Right lobe of liver (tissue), 4 donors: Measurements from ENCODE around the gene SLC24A5.

Experiments
- CTCF ChIP-seq, 4 donors: fragments of 200-600 bp in 3 of 4; fragments of 450-650 bp in 1 of 4; IDR thresholded peaks; one replicate each; pipeline versions ENCODE4 v1.5.1 to v1.8.0; 2016 to 2022; ENCODE audit warnings: antibody characterized with exemption in 4 of 4, mild to moderate bottlenecking in 2 of 4
- POLR2A ChIP-seq: fragments of 450-650 bp; IDR thresholded peaks from one replicate; pipeline ENCODE4 v1.6.1; 2017; ENCODE audit warnings: antibody characterized with exemption, mild to moderate bottlenecking
- donor health status: DM: no; HTN: no; CAD: no.
- donor health status: DM: no; HTN: no; CAD: no.
- donor health status: DM: no; HTN: yes; CAD: no.

GRCh38 chr15:48087844-48088243 lies 32.9 kb upstream of the SLC24A5 start:
- TF ChIP-seq CTCF (IDR thresholded peaks at IDR 0.05) (no peak), POLR2A (no peak)
